Right kidney (tissue), 1 donor: ENCODE measurements around the gene SUPT5H.
A peak's percentile ranks its signal among the peaks of the same experiment; 100 is the strongest.

Source experiments
- DNase-seq: peaks from one replicate; pipeline ENCODE4 v3.0.0-alpha.2; 2016

The SUPT5H gene

GRCh38 chr19:39408392-39409207 lies 36.8 kb upstream of the SUPT5H start:
- DNase-seq = no peak

- peak; percentile 54 for DNase-seq
Measured at GRCh38 chr19:39409208-39410016, 36.0 kb upstream of the SUPT5H start.

DNA sequence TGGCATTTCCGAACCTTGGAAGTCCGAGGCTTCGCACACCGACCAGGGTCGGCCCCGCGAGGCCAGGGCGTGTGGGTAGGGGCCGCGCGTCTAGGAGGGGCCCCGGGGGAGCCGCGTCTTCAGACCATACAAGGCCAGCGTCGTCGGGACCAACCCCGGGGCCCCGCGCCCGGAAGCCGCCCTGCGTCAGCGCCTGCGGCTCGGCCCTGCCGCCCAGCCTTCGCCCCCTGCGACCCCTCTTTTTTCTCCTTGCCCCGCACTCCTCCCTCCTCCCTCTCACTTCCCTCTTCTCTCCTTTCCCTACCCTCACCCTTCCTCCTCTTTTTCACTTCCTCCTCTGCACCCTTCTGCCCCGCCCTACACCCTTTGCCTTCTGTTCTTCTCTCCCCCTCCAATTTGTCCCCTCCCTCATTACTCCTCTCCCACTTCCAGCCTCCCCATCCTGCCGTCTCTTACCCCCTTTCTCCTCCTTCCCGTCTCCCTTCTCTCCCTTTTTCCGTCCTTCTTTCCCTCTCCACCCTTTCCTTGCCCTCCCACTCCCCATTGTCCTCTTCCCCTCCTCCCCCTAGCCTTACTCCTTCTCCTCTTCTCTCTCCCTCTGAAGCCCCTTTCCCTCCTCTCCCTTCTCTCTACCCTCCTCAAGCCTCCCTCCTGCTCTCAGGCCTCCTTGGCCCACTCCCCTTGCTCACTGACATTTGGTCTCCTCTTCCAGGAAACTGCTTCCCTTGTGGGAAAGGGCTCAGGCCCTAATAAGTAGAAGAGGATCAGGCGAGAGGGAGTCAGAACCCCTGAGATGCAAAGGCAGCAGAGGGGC lies 35.2 kb upstream of the SUPT5H start:
- peak; percentile 79 for DNase-seq

GRCh38 chr19:39410831-39411080 lies 34.6 kb upstream of the SUPT5H start:
- DNase-seq = no peak

DNA sequence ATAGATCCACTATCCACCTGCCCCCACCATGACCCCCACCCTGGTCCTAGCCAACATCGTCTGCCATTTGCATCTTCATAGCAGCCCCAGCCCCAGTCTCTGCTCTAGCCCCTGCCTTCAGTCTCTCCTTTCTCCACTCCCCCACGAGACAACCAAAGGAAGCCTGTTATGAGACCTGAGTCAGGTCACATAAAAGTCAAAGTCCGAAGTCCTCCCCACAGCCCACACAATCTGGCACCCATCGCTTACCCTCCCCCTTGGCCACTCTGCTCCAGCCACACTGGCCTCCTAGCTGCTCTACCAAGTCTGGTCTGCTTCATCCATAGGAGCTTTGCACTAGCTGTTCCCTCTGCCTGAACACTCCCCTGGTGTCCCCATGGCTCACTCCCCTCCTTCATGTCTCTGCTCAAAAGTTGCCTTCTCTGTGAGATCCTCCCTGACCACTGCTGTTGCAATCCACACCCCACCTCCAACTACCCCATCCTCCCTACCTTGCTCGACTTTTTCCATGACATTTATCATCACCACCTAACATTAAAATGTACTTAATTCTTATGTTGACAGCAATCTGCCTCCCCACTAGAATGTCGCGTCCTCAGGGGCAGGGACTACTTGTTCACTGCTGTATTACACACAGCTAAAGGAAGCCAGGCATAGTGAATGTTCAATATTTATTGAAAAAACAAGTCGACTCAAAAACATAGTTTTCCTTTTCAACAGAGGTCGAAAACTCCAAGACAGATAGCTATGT lies 34.1 kb upstream of the SUPT5H start:
- DNase-seq = peak; percentile 58

- DNase-seq = no peak
Measured at GRCh38 chr19:39411832-39412099, 33.6 kb upstream of the SUPT5H start.

DNA sequence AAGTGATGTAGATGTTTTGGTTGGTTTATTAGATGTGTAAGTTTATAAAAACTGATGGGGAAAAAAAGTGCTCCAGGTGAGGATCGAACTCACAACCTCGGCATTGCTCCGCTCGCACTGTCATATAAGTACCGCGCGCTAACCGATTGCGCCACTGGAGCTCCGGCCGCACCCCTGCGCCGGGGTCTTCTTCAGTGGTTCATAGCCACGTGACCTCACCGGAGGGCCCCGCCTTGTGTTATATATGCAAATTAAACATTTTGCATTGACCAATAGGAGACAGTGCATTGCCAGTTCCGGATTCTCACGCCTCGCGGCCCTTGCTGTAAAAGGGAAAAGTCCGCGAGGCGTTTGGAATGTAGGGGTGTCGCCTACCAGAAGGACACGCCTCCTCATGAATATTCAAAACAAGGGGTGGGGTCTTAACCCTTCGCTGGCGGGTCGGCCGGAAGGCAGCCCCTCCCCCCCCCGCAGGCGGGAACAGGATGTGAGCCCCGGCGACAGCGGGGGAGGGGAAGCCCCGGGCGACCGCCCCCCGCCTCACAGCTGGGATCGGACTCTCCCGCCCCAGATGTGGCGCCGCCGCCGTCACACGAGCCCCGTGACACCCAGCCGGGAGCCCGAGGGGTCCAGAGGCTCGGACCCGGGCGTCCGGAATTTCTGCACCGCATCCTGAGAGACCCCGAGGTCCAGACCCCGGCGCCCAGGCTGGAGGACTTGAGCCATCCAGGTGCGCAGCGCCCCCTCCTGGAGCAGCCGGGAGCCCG lies 33.1 kb upstream of the SUPT5H start, which contains the start of gene PLEKHG2:
TSS of gene PLEKHG2 (plus strand) at position 570 of the 767 bp plus-strand sequence. CDS start 1,418 bp downstream, outside the sequence.
- DNase-seq = peak; percentile 99

DNA sequence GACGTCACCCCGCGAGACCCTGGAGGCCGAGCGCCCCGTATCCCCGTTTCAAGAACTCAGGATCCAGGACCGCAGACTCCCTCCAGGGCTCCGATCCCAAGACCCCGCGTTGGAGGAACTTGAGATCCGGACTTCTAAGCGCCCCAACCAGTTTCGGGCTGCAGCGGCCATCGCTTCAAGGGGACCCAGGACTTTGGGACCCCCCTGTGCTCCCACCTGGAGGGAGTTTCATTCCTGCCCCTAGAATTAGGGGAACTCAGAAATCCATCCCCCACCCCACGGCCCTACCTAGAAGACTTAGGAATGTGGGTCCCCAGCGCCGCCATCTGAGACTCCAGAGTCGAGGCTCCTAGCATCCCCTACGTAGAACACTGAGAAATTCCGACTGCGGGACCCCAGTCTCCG lies 32.5 kb upstream of the SUPT5H start:
- DNase-seq = no peak

DNA sequence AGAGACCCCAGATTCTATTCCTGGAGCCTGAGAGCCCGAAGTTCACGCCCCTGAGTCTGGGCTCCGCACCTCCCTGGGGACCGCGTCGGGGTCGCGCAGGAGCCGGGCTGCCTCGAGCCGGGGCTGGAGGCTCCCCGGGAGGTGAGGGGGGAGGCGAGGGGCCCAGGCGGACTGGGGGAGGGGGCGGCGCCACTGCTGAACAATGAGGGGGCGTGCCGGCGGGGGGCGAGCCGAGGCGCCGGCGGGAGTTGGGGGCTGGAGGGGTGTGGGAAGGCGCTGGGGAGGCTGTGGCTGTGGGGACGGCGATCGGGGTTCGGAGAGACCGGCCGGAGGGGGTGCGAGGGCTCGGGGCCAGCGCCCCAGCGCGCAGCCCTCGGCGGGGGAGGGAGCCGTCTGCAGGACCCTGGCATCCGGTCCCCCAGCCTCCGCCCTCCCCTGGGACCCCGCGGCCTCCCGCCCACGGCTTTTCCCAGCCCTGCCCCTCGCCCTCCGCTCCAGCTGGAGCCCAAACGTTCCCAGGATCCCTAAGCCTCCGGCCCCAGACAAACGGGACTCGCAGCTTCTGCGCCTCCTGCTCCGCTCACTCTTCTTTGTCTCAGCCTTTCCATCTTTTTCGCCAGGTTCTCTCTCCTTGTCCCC lies 32.0 kb upstream of the SUPT5H start:
- DNase-seq = no peak

DNA sequence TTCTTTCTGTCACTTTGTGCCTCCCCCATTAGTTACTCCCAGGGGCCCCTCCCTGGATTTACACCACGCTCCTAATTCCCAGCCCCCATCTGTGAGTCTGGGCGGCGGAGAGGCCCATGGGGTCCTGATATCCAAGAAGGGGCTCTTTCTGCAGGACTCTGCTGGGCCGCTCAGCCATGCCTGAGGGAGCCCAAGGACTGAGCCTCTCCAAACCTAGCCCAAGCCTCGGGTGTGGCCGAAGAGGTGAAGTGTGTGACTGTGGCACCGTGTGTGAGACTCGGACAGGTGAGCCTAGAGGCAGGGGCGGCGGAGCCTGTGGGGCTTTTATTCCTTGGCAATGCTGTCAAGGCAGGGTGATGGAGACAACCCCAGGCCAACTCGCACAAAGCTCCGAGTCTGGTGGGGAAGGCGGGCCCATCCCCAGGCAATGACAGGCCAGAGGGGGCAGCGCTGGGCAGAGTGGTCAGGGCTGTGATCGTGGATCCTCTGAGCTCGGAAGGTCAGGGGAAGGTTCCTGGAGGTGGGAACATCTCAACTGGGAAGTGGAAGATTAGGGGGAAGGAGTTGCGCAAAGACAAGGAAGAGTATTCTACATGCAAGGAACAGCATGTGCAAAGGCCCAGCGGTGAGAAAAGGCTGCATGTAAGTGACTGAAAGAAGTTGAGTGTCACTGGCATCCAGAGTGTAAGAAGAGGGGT lies 31.3 kb upstream of the SUPT5H start:
- DNase-seq = peak; percentile 72

DNA sequence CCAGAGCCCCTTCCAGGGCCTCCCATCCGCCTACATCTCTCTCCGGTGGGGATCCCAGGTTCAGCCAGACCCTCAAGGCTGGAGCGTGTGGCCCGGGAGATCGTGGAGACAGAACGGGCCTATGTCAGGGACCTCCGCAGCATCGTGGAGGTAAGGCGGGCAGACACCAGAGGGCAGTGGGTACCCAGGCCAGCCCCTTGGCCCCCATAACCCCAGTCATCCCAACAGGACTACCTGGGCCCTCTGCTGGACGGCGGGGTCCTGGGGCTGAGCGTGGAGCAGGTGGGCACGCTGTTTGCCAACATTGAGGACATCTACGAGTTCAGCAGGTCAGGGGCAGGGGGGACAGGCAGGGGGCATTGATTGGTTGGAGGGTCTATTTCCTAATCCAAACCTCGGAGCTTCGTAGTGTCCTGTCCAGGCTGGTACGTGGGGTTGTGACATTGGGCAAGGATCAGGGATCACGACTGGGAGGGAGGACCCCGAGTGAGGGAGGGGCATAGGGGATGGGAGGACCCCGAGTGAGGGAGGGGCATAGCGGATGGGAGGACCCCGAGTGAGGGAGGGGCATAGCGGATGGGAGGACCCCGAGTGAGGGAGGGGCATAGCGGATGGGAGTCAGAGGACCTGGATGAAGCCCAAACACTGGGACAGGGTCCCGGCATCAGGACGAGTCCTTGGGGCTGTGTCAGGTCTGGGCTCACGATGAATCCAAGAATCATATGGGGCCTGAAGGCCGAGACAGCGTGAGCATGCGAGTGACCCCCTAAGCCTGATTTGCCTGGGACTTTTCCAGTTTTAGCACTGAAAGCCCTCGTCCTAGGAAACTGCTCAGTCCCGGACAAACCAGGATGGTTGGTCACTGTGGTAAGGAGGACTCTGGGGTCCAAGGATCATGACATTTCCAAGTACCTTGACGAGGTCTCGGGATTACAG lies 30.0 kb upstream of the SUPT5H start:
- no peak for DNase-seq

DNA sequence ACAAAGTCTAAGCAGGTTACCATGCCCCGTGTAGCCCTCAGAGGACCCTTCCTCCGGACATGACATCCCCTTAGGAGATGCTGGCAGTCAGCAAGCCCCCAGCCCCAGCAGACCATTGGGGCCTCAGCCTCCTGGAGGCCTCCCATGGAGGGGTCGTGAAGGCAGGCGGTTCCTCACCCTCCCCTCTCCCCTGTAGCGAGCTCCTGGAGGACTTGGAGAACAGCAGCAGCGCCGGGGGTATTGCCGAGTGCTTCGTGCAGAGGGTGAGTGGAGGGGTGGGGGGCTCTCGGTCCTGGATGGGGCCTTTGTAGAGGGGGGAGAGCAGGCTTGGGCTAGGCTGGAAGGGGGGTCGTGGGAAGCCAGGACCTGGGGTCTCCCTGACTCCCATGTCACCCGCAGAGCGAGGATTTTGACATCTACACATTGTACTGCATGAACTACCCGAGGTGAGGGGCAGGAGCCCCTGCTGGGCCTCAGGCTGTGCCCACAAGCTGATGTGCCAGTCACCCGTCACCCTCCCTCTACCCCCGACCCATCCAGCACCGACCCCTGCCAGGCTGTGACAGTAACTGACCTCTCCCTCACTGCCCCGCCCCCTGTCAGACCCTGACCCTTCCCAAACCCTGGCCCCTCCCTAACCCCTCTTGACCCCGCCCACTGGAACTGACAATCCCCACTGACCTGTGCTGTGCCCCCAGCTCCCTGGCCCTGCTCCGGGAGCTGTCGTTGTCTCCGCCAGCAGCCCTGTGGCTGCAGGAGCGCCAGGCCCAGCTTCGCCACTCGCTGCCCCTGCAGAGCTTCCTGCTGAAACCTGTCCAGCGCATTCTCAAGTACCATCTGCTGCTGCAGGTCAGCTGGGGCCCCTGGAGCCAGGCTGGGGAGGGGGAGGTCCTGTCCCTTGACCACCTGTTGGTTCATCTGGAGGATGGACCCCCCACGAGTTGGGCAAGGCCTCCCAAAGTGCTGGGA lies 28.9 kb upstream of the SUPT5H start:
- DNase-seq = no peak

DNA sequence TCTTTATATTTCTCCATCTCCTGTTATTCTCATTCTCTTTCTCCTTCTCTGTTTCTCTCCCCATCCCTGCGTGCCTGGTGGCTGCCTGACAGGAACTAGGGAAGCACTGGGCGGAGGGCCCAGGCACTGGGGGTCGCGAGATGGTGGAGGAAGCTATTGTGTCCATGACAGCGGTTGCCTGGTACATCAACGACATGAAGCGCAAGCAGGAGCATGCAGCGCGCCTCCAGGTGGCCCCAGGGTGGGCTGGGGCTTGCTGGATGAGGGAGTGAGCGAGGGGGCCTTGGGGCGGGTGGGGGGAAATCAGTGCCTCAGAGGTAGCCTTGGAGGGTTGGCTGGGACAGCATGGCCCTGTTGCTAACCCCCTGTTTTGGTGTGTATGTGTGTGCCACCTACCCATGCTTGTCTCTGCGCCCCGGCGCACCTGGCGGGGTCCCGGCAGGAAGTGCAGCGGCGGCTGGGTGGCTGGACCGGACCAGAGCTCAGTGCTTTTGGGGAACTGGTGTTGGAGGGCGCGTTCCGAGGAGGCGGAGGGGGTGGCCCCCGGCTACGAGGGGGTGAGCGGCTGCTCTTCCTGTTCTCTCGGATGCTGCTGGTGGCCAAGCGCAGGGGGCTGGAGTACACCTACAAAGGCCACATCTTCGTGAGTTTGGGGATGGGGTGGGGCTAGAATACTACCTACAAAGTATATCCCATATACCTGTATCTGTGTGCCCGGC lies 27.8 kb upstream of the SUPT5H start:
- DNase-seq = no peak

- no peak for DNase-seq
Measured at GRCh38 chr19:39419003-39419402, 26.4 kb upstream of the SUPT5H start.

GRCh38 chr19:39420769-39421168 lies 24.6 kb upstream of the SUPT5H start:
- DNase-seq = no peak

DNA sequence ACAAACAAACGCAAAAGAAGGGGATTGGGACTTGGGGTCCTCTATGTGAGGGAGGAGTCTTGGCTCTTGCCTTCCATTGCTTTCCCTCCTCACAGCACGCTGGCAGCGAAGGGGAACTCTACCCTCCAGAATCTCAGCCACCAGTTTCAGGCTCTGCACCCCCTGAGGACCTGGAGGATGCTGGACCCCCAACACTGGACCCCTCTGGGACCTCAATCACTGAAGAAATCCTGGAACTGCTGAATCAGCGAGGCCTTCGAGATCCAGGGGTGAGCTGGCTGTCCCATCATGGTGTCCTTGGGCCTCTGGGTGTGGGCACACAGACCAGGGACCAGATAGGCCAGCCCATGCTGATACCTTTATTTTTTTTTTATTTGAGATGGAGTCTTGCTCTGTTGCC lies 23.4 kb upstream of the SUPT5H start:
- no peak for DNase-seq
